GM23338 (cell line): ENCODE data around the gene POP7. TPM values are rescaled to one million over a fixed set of nuclear protein-coding genes. Genes with fewer than 3 reads are reported as not detected.

Experiments
- ATAC-seq: fragments of 200-7000 bp; cut with Tn5 transposase; 3 replicates; pipeline ENCODE4 v1.9.1; 2020
- DNase-seq: peaks from one replicate; pipeline ENCODE4 v3.0.0-alpha.2; 2015; ENCODE audit warnings: low spot score
- H2AFZ ChIP-seq: fragments of 200-600 bp; sonication (generic); 2 replicates; pipeline ENCODE4 v1.8.0; 2016; ENCODE audit warnings: antibody characterized with exemption, mild to moderate bottlenecking, moderate library complexity
- H3F3A ChIP-seq: fragments of 200-600 bp; sonication (generic); replicated peaks from 2 replicates; pipeline ENCODE4 v1.8.0; 2017; ENCODE audit warnings: antibody characterized with exemption, mixed run types, low read depth
- H3K27ac ChIP-seq: fragments of 200-600 bp; sonication (generic); 2 replicates; pipeline ENCODE4 v1.6.1; 2016; ENCODE audit warnings: low read depth
- H3K27me3 ChIP-seq: fragments of 200-600 bp; sonication (generic); 2 replicates; pipeline ENCODE4 v1.8.0; 2016; ENCODE audit warnings: mild to moderate bottlenecking, mixed run types, moderate library complexity; ENCODE audit not compliant: insufficient read depth
- H3K36me3 ChIP-seq: fragments of 200-600 bp; sonication (generic); 2 replicates; pipeline ENCODE4 v1.8.0; 2016; ENCODE audit warnings: mild to moderate bottlenecking; ENCODE audit not compliant: insufficient read depth
- H3K4me1 ChIP-seq: fragments of 200-600 bp; sonication (generic); 2 replicates; pipeline ENCODE4 v1.8.0; 2016; ENCODE audit warnings: mild to moderate bottlenecking, moderate library complexity; ENCODE audit not compliant: insufficient read depth
- H3K4me2 ChIP-seq: fragments of 200-600 bp; sonication (generic); 2 replicates; pipeline ENCODE4 v1.7.1; 2017; ENCODE audit warnings: mixed run types
- H3K4me3 ChIP-seq: fragments of 200-600 bp; sonication (generic); 2 replicates; pipeline ENCODE4 v1.6.1; 2016; ENCODE audit warnings: mixed run types
- H3K79me2 ChIP-seq: fragments of 200-600 bp; sonication (generic); replicated peaks from 2 replicates; pipeline ENCODE4 v1.8.0; 2017; ENCODE audit warnings: mild to moderate bottlenecking; ENCODE audit not compliant: insufficient read depth
- H3K9me2 ChIP-seq: fragments of 200-600 bp; sonication (generic); 2 replicates; pipeline ENCODE4 v1.8.0; 2017; ENCODE audit not compliant: insufficient read depth
- H4K20me1 ChIP-seq: fragments of 200-600 bp; sonication (generic); replicated peaks from 2 replicates; pipeline ENCODE4 v1.8.0; 2017; ENCODE audit warnings: mild to moderate bottlenecking; ENCODE audit not compliant: insufficient read depth
- H3K27ac Mint-ChIP-seq: 2 replicates; pipeline ENCODE4 v1.8.0; 2020; ENCODE audit warnings: inconsistent platforms, mild to moderate bottlenecking, moderate library complexity, mixed read lengths
- H3K27me3 Mint-ChIP-seq: 3 replicates; pipeline ENCODE4 v1.8.0; 2022; ENCODE audit warnings: low read depth, mild to moderate bottlenecking, moderate library complexity, mixed read lengths, inconsistent platforms; ENCODE audit not compliant: insufficient read depth, poor library complexity
- H3K36me3 Mint-ChIP-seq: 3 replicates; pipeline ENCODE4 v1.8.0; 2021; ENCODE audit warnings: low read depth, mild to moderate bottlenecking, inconsistent platforms, moderate library complexity, mixed read lengths
- H3K4me1 Mint-ChIP-seq: 3 replicates; pipeline ENCODE4 v1.8.0; 2020; ENCODE audit warnings: mild to moderate bottlenecking, inconsistent platforms, mixed read lengths
- H3K4me3 Mint-ChIP-seq: 3 replicates; pipeline ENCODE4 v1.8.0; 2021; ENCODE audit warnings: moderate library complexity, mild to moderate bottlenecking, inconsistent platforms, mixed read lengths
- H3K9me3 Mint-ChIP-seq: 3 replicates; pipeline ENCODE4 v1.8.0; 2020; ENCODE audit warnings: moderate library complexity, mild to moderate bottlenecking, inconsistent platforms, mixed read lengths
- CREB1 ChIP-seq: fragments of 250-450 bp; sonication (Bioruptor Pico); IDR thresholded peaks from 2 replicates; pipeline ENCODE4 v1.5.0; 2020; ENCODE audit warnings: low read depth, mild to moderate bottlenecking, moderate library complexity
- CTCF ChIP-seq, 2 experiments: fragments of 200-600 bp in 1 of 2; sonication (generic) in 1 of 2; conservative IDR thresholded peaks; 2 replicates each; pipeline versions ENCODE4 v1.5.1 to v1.6.1; 2016 to 2017; ENCODE audit warnings: antibody characterized with exemption in 2 of 2, low read depth in 2 of 2, mild to moderate bottlenecking in 2 of 2, moderate library complexity in 1 of 2
- ETS1 ChIP-seq: IDR thresholded peaks from 2 replicates; pipeline ENCODE4 v1.6.1; 2016; ENCODE audit warnings: antibody characterized with exemption
- EZH2 ChIP-seq: fragments of 200-600 bp; sonication (generic); IDR thresholded peaks from one replicate; pipeline ENCODE4 v1.8.0; 2017; ENCODE audit warnings: antibody characterized with exemption, mild to moderate bottlenecking, low read depth; ENCODE audit not compliant: unreplicated experiment
- EZH2phosphoT487 ChIP-seq: fragments of 200-600 bp; sonication (generic); IDR thresholded peaks from one replicate; pipeline ENCODE4 v1.8.1; 2018; ENCODE audit warnings: antibody characterized with exemption; ENCODE audit not compliant: unreplicated experiment
- JUNB ChIP-seq: IDR thresholded peaks from one replicate; pipeline ENCODE4 v1.6.1; 2016; ENCODE audit warnings: antibody characterized with exemption; ENCODE audit not compliant: unreplicated experiment
- NANOG ChIP-seq: IDR thresholded peaks from 2 replicates; pipeline ENCODE4 v1.6.1; 2016; ENCODE audit warnings: antibody characterized with exemption, borderline replicate concordance
- POLR2AphosphoS5 ChIP-seq: IDR thresholded peaks from 2 replicates; pipeline ENCODE4 v1.6.1; 2016; ENCODE audit warnings: antibody characterized with exemption, low read depth
- STAT1 ChIP-seq: IDR thresholded peaks from one replicate; pipeline ENCODE4 v1.6.1; 2016; ENCODE audit warnings: antibody characterized with exemption; ENCODE audit not compliant: unreplicated experiment
- ZNF114 ChIP-seq: fragments of 250-450 bp; sonication (Bioruptor Pico); IDR thresholded peaks from 2 replicates; pipeline ENCODE4 v1.5.0; 2020; ENCODE audit warnings: mild to moderate bottlenecking, moderate library complexity
- ZNF331 ChIP-seq: fragments of 250-450 bp; sonication (Bioruptor Pico); IDR thresholded peaks from 2 replicates; pipeline ENCODE4 v1.5.0; 2020; ENCODE audit warnings: low read depth, mild to moderate bottlenecking, moderate library complexity
- polyA plus RNA-seq: library from polyadenylated mRNA; unstranded; fragments of >200 nt; fragmentation: Nextera tagmentation; extraction: Ambion mirVana; gene quantifications from 2 replicates; pipeline ENCODE4 v1.2.1, GENCODE V29; 2016
- total RNA-seq: library from RNA; depleted of rRNA; stranded (reverse); fragments of >200 nt; shearing (Covaris generic); gene quantifications from 2 replicates; pipeline ENCODE4 v1.2.3, GENCODE V29; 2014

POP7 gene
- total and polyA plus RNA-seq, 2 experiments from 2014 or later = 110 to 216 TPM

GRCh38 chr7:100670074-100670473 lies 35.8 kb upstream of the POP7 start (continued):
- no peak for TF ChIP-seq ETS1

- Mint-ChIP-seq H3K36me3 (peaks cover 2% of the 10 kb centered on the region; the same call in 1 of the 3 replicates), H3K27me3 (peaks cover 34% of the 10 kb centered on the region), H3K4me3 (no peak overlapping the region), H3K27ac (no peak overlapping the region), H3K4me1 (peaks cover 3% of the 10 kb centered on the region; the same call in 2 of the 3 replicates), H3K9me3 (no peaks in the 10 kb centered on the region)
- TF ChIP-seq POLR2AphosphoS5 = no peak
- TF ChIP-seq EZH2 = no peak
- no peak for TF ChIP-seq CTCF (conservative IDR thresholded peaks at IDR 0.05; ENCODE audit: low read depth in 2 of 2)
- no peak for TF ChIP-seq ZNF114
- TF ChIP-seq STAT1 = no peak
- TF ChIP-seq EZH2phosphoT487 = no peak
- no peak for TF ChIP-seq NANOG
- no peak for TF ChIP-seq ZNF331
- no peak for TF ChIP-seq CREB1 (CRISPR knock-in tag)
- no peak for TF ChIP-seq ETS1
- no peak for TF ChIP-seq JUNB
- Histone ChIP-seq H3K4me3 (no peak overlapping the region), H3K79me2 (no peaks in the 10 kb centered on the region), H3K36me3 (no peaks in the 10 kb centered on the region), H3K4me1 (no peaks in the 10 kb centered on the region), H3K4me2 (no peak overlapping the region), H3K27ac (no peak overlapping the region), H2AFZ (no peak overlapping the region), H4K20me1 (no peaks in the 10 kb centered on the region), H3F3A (peaks cover 3% of the 10 kb centered on the region; the same call in 1 of the 2 replicates), H3K27me3 (peaks cover 16% of the 10 kb centered on the region), H3K9me2 (no peaks in the 10 kb centered on the region)
- ATAC-seq = no peak
- no peak for DNase-seq
These were observed 34.3 kb upstream of the POP7 start for GRCh38 chr7:100671353-100672327.
